GM12865 (cell line): Measurements from ENCODE around the gene ITPRIP.

ENCODE experiments used
- DNase-seq: peaks from one replicate; pipeline ENCODE4 v3.0.0; 2010; ENCODE audit warnings: low read depth
- H3K4me3 ChIP-seq: 2 replicates; pipeline ENCODE4 v1.5.1; 2011; ENCODE audit warnings: mild to moderate bottlenecking, low read depth, low read length, control low read depth
- TF ChIP-seq, protein P1 (sequence below): IDR thresholded peaks from 2 replicates; pipeline ENCODE4 v1.5.1; 2011; ENCODE audit warnings: low read length, control low read depth, low read depth, inconsistent platforms; ENCODE audit not compliant: insufficient read depth; ENCODE audit errors: missing control alignments

Gene ITPRIP

DNA sequence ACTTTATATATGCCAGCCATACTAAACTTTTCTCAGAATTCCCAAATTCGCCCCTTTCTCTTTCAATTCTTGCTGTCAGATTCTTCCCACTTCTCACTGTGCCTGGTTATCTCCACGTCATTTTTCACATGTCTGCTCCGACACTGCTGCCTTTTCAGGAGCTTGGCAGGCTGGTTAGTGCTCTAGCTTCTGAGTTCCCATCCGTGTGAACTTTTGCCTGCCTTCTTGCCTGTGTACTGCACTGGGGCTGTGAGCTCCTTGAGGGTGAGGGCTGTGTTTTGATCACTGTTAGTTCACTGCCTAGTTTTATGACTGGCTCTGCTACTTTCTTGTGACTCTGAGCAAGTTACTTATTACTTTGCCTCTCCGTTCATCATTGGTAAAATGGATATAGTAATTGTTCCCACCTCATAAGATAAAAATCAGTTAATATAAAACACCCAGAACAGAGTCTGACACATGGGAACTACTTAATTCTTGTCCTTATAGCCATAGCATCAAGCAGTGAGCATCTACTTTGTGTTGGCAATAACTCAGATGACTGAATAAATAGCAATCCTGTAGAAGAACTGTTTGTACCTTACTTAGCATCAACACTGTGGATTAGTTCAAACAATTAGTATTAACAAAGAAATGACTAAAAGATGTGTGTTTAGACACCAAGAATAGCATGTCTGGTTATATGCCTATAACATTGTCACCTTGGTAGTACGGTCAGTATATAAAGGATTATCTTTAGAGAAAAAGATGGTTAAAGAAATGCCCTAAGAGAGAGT is 78.1 kb downstream of the ITPRIP start:
- H3K4me3 ChIP-seq, result no peak overlapping the region
- no peak for DNase-seq
- TF ChIP-seq, protein P1, sequence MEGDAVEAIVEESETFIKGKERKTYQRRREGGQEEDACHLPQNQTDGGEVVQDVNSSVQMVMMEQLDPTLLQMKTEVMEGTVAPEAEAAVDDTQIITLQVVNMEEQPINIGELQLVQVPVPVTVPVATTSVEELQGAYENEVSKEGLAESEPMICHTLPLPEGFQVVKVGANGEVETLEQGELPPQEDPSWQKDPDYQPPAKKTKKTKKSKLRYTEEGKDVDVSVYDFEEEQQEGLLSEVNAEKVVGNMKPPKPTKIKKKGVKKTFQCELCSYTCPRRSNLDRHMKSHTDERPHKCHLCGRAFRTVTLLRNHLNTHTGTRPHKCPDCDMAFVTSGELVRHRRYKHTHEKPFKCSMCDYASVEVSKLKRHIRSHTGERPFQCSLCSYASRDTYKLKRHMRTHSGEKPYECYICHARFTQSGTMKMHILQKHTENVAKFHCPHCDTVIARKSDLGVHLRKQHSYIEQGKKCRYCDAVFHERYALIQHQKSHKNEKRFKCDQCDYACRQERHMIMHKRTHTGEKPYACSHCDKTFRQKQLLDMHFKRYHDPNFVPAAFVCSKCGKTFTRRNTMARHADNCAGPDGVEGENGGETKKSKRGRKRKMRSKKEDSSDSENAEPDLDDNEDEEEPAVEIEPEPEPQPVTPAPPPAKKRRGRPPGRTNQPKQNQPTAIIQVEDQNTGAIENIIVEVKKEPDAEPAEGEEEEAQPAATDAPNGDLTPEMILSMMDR, result no peak
